Lung (tissue), 12 donors: ENCODE results near the gene ZRANB3. TPM values are rescaled to one million over a fixed set of nuclear protein-coding genes. Genes with fewer than 3 reads are reported as not detected.

ENCODE experiments used
- ATAC-seq: fragments of 200-7000 bp; cut with Tn5 transposase; one replicate; pipeline ENCODE4 v1.9.1; 2020; ENCODE audit warnings: moderate number of reproducible peaks; ENCODE audit not compliant: insufficient read depth, low FRiP score
- DNase-seq, 3 donors: peaks; one replicate each; pipeline ENCODE4 v3.0.0-alpha.2; 2013 to 2017
- H3K27ac ChIP-seq, 2 donors: one replicate each; pipeline ENCODE4 v1.5.1; 2013; ENCODE audit warnings: mild to moderate bottlenecking in 2 of 2, moderate library complexity in 2 of 2, control low read depth in 1 of 2, inconsistent platforms in 1 of 2, low read depth in 1 of 2, low read length in 1 of 2
- H3K27me3 ChIP-seq, 3 donors: one replicate each; pipeline ENCODE4 v1.5.1; 2013; ENCODE audit warnings: low read length in 2 of 3; ENCODE audit not compliant: control insufficient read depth in 3 of 3, insufficient read depth in 3 of 3
- H3K36me3 ChIP-seq, 4 donors: one replicate each; pipeline ENCODE4 v1.5.1; 2013; ENCODE audit warnings: low read length in 4 of 4, mild to moderate bottlenecking in 1 of 4, moderate library complexity in 1 of 4; ENCODE audit not compliant: control insufficient read depth in 4 of 4, insufficient read depth in 4 of 4
- H3K4me1 ChIP-seq, 5 donors: one replicate each; pipeline ENCODE4 v1.5.1; 2013; ENCODE audit warnings: low read length in 5 of 5, mild to moderate bottlenecking in 2 of 5, moderate library complexity in 1 of 5; ENCODE audit not compliant: control insufficient read depth in 5 of 5, insufficient read depth in 5 of 5
- H3K4me3 ChIP-seq: one replicate; pipeline ENCODE4 v1.5.1; 2013; ENCODE audit warnings: mild to moderate bottlenecking, control low read depth, moderate library complexity
- H3K9ac ChIP-seq, 2 donors: one replicate each; pipeline ENCODE4 v1.5.1; 2013; ENCODE audit warnings: low read length in 2 of 2, control low read depth in 1 of 2; ENCODE audit not compliant: insufficient read depth in 1 of 2
- H3K9me3 ChIP-seq, 4 donors: one replicate each; pipeline ENCODE4 v1.5.1; 2013; ENCODE audit warnings: low read length in 3 of 4, mild to moderate bottlenecking in 1 of 4, moderate library complexity in 1 of 4; ENCODE audit not compliant: control insufficient read depth in 4 of 4, insufficient read depth in 3 of 4
- WGBS, 2 donors: extraction: QIAGEN DNeasy Blood & Tissue Kit; methylation state at CpG; one replicate each; pipeline ENCODE4 v1.1.7; 2013; 5-methylcytosine and 5-hydroxymethylcytosine counted together
- polyA plus RNA-seq, 2 donors: library from polyadenylated mRNA; stranded (reverse); fragments of 200-250 nt; gene quantifications; one replicate each; pipeline ENCODE4 v1.2.1, GENCODE V29; 2013
- total RNA-seq, 2 donors: library from RNA; depleted of rRNA in 1 of 2; stranded (reverse); fragments of >200 nt in 1 of 2; gene quantifications; one replicate each; pipeline ENCODE4 v1.2.1, GENCODE V29; 2014 to 2021
- TF ChIP-seq, protein P1 (sequence below): IDR thresholded peaks from 2 replicates; pipeline ENCODE4 v1.5.1; 2012; ENCODE audit warnings: mild to moderate bottlenecking; ENCODE audit errors: control extremely low read depth, extremely low read depth
- donor health status: control.
- donor health status: control.
- donor health status: Bipolar disorder and iron deficiency.
- donor health status: healthy.
- donor health status: DM: yes; HTN: yes; CAD: no.

ZRANB3 gene
- total and polyA plus RNA-seq, 4 donors: 1.3 to 14.9 (median 3.3) TPM

DNA sequence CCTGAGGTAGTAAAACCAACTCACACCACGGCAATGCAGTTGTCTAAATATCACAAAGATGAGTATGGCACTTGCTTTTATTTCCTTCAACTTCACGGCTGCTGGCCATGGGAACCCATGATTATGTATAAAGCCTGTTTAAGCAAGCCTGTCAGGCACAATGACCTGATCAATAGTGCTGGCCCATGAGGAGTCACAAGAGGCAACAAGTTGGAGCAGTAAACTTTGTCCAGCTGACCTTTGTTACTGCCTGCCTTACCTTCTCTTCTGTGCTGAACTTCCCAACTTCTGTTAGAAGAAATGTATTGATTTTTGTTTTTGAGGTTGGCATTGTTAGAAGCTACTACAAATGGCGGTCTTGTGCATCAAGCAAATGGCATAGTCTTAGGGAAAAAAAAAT is 327.1 kb downstream of the ZRANB3 start:
- DNase-seq: no peak
- TF ChIP-seq, protein P1, sequence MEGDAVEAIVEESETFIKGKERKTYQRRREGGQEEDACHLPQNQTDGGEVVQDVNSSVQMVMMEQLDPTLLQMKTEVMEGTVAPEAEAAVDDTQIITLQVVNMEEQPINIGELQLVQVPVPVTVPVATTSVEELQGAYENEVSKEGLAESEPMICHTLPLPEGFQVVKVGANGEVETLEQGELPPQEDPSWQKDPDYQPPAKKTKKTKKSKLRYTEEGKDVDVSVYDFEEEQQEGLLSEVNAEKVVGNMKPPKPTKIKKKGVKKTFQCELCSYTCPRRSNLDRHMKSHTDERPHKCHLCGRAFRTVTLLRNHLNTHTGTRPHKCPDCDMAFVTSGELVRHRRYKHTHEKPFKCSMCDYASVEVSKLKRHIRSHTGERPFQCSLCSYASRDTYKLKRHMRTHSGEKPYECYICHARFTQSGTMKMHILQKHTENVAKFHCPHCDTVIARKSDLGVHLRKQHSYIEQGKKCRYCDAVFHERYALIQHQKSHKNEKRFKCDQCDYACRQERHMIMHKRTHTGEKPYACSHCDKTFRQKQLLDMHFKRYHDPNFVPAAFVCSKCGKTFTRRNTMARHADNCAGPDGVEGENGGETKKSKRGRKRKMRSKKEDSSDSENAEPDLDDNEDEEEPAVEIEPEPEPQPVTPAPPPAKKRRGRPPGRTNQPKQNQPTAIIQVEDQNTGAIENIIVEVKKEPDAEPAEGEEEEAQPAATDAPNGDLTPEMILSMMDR: no peak
- Histone ChIP-seq H3K4me1 (peaks cover 0 to 17% (median 0%) of the 10 kb centered on the region in 5 donors), H3K9me3 (no peaks in the 10 kb centered on the region), H3K27me3 (no peaks in the 10 kb centered on the region), H3K36me3 (peaks cover 0 to 2% (median 0%) of the 10 kb centered on the region in 4 donors), H3K27ac (no peak overlapping the region), H3K9ac (no peak overlapping the region), H3K4me3 (no peak overlapping the region)
- 94 to 98% methylated on average over 3 of the region's 3 CpGs for WGBS, 2 donors
- ATAC-seq: no peak

DNA sequence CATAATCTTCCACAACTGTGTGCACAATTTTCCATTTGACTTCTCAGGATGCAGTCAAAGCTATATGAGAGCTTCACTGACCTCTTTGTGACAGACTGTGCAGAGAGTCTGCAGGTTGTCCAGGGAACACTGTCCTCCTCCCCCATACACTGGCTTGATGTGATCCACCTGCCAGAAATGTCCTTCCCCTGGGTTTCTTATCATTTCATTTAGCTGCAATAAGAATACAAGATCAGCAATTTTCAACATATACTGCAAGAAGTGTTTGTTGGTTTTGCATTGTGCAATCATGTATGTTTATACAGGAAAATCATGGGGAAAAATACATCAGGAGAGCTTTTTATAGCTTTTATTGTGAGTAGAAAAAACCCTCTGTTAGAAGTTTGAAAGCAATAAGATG is 328.3 kb downstream of the ZRANB3 start:
- TF ChIP-seq, protein P1: no peak
- ATAC-seq: no peak
- peaks cover 0 to 2% (median 0%) of the 10 kb centered on the region in 4 donors for H3K36me3 ChIP-seq
- DNase-seq: peak in 2 of 3 donors; percentile 37 to 80
- H3K9ac ChIP-seq: no peak overlapping the region
- no peaks in the 10 kb centered on the region for H3K9me3 ChIP-seq
- H3K4me3 ChIP-seq: no peak overlapping the region
- peaks cover 0 to 11% (median 0%) of the 10 kb centered on the region in 5 donors for H3K4me1 ChIP-seq
- no peak overlapping the region for H3K27ac ChIP-seq
- no peaks in the 10 kb centered on the region for H3K27me3 ChIP-seq

DNA sequence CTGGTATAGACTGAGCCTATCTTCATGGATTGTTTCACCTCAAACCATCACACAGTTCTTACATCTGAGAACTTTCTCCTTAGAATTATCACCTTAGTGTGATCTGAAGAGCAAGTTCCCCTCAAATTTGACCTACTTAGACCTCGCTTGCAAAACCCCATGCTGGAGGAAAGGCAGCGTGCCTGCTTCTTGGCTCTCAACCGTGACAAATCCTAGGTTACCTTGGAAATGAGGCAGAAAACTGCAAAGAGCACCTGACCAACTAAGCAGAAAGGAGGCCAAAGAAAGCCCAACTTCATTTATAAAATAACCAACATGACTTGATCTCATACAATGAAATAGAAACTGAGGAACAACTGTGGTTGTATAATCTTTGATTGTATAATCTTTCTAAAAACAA is 332.5 kb downstream of the ZRANB3 start:
- DNase-seq (no peak), ATAC-seq (no peak)
- Histone ChIP-seq H3K4me3 (no peak overlapping the region), H3K9me3 (peaks cover 0 to 2% (median 0%) of the 10 kb centered on the region in 4 donors), H3K4me1 (peaks cover 0 to 9% (median 0%) of the 10 kb centered on the region in 5 donors), H3K27ac (no peak overlapping the region), H3K9ac (no peak overlapping the region), H3K27me3 (no peaks in the 10 kb centered on the region), H3K36me3 (peaks cover 0 to 2% (median 0%) of the 10 kb centered on the region in 4 donors)
- TF ChIP-seq, protein P1: no peak
- 89 to 90% methylated on average over 3 of the region's 3 CpGs for WGBS, 2 donors

DNA sequence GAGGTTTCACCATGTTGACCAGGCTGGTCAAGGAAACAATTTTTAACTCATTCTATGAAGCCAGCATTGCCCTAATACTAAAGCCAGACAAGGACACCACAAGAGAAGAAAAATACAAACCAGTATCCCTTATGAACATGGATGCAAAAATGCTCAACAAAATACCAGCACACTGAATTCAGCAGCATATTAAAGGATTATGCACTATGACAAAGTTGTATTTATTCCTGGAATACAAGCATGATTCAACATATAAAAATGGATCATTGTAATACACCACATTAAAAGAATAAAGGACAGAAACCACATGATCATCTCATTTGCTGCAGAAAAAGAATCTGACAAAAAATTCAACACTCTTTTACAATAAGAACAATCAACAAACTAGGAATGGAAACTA is 340.2 kb downstream of the ZRANB3 start:
- DNase-seq (no peak), ATAC-seq (no peak)
- Histone ChIP-seq H3K4me3 (no peak overlapping the region), H3K9me3 (peaks cover 0 to 6% (median 3%) of the 10 kb centered on the region in 4 donors), H3K36me3 (peaks cover 0 to 2% (median 0%) of the 10 kb centered on the region in 4 donors), H3K27ac (no peak overlapping the region), H3K27me3 (no peaks in the 10 kb centered on the region), H3K4me1 (no peaks in the 10 kb centered on the region), H3K9ac (no peak overlapping the region)
- TF ChIP-seq, protein P1: no peak
